Activated CD4-positive, alpha-beta T cell treated with anti-CD3 and anti-CD28 coated beads for 24 hours (primary cell): ENCODE data around the gene ST14.

Source experiments
- DNase-seq, 2 donors: peaks; one replicate each; pipeline ENCODE4 v3.0.0-alpha.2; 2020; ENCODE audit warnings: low read depth in 2 of 2

ST14 gene

DNA sequence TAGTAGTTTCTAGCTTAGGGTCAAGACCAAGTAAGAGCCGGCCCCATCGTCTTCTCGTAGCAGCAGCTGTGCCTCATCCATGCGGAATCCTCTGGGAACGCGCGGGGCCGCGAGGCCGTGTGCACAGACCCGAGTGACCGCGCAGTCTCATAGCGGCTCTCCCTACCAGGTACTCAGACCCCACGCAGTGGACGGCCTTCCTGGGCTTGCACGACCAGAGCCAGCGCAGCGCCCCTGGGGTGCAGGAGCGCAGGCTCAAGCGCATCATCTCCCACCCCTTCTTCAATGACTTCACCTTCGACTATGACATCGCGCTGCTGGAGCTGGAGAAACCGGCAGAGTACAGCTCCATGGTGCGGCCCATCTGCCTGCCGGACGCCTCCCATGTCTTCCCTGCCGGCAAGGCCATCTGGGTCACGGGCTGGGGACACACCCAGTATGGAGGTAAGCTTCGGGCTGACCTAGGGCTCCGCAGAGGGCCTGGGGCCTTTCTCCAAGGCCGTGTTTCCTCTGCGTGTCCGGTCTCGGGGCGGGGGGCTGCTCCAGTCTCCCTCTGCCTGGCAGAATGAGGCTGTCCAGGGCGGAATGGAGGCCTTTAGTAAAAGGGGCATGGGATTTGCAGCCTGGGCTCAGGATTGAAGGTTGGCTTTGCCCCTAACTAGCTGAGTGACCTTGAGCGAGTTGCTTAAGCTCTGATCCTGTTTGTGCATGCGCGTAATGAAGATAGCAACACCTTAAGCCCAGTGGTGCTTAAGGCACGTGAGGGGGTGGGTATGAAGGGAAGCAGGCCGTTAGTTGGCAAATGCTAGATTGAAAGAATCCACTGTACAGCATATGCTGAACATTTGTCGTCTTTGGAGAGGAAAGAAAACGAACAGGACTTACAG lies 48.9 kb downstream of the ST14 start:
- DNase-seq: no peak

DNA sequence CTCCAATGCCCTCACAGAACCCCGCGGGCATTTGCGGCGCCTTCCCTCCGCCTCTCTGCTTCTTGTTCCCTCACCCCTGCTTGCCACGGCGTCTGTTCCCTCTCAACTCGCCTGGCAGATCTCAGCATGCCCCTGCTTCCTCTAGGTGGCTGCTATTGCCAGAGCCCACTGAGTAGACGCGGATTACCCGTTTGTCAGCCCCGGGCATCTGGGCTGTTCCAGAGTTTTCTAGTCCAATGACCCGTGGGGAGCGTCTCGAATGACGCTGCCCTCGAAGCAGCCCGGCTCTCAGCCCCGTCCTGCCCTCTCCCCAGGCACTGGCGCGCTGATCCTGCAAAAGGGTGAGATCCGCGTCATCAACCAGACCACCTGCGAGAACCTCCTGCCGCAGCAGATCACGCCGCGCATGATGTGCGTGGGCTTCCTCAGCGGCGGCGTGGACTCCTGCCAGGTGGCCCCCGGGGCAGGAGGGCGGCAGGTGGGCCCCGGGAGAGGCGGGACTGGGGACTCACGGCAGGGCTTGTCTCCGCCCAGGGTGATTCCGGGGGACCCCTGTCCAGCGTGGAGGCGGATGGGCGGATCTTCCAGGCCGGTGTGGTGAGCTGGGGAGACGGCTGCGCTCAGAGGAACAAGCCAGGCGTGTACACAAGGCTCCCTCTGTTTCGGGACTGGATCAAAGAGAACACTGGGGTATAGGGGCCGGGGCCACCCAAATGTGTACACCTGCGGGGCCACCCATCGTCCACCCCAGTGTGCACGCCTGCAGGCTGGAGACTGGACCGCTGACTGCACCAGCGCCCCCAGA lies 49.7 kb downstream of the ST14 start:
- DNase-seq: no peak

DNA sequence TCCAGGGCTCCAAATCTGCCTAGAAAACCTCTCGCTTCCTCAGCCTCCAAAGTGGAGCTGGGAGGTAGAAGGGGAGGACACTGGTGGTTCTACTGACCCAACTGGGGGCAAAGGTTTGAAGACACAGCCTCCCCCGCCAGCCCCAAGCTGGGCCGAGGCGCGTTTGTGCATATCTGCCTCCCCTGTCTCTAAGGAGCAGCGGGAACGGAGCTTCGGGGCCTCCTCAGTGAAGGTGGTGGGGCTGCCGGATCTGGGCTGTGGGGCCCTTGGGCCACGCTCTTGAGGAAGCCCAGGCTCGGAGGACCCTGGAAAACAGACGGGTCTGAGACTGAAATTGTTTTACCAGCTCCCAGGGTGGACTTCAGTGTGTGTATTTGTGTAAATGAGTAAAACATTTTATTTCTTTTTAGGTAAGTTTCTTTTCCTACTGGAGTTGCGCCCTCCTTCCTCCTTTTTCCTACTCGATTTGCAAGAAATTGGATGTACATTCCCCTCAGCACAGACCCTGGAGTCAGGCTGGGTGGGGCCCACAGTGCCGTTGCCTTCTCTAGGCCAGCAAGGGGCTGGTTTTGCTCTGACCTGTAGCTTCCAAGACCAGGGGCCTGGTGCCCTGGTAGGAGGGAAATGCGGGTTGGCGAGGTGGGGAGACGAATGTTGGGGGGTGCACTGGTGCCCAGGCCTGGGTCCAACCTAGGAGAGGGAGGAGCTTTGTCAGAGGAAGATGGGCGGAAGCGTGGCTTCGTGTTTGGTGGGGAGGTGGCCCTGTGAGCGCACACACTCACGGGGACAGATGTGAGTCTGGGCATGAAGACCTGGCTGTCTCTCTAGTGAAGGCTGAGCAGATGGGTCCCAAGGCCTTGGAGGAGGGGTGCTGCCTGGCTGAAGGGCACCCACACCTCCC lies 50.6 kb downstream of the ST14 start:
- no peak for DNase-seq

- DNase-seq: no peak
Observed at GRCh38 chr11:130211144-130211543, 51.6 kb downstream of the ST14 start.

- no peak for DNase-seq
Observed at GRCh38 chr11:130211781-130212401, 52.3 kb downstream of the ST14 start.

GRCh38 chr11:130212431-130212961 lies 52.9 kb downstream of the ST14 start:
- DNase-seq: no peak

DNA sequence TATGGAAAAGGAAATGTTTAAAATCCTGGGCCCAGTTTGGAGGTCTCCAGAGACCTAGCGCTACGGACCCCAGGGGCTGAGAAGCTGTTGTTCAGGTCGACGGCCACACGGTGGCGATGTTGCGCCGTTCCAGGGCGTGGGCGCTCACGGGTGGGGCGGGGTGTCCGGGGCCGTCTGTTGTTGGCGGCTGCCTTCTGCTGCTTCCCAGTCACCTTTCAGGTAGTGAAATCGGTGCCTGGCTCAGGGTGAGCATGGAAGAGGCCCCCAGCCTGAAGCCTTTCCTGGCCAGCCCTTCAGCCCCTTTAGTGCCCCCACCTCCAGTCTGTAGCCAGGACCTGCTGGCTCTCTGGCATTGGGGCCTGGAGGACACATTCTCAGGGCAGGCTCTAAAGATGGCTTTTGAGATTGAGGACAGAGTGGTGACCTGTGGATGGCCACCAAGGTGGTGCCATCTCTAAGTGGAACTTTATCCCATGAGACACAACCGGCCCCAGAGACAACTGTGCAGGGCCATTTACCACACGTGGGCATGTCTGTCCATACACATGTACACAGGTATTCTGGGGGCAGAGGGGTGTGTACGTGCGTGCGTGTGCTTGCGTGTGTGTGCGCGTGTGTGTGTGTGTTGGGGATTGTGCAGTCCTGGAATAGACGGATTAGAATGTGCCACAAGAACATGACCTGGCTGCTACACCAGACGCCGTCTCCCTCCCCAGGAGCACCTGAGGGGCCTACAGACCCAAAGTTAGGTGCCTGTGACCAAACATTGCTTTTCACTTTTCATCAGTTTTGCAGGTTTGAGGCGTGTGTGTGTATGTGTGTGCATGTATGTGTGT lies 53.8 kb downstream of the ST14 start:
- DNase-seq: peak; percentile 56 to 57

GRCh38 chr11:130213979-130214281 lies 54.3 kb downstream of the ST14 start:
- no peak for DNase-seq

DNA sequence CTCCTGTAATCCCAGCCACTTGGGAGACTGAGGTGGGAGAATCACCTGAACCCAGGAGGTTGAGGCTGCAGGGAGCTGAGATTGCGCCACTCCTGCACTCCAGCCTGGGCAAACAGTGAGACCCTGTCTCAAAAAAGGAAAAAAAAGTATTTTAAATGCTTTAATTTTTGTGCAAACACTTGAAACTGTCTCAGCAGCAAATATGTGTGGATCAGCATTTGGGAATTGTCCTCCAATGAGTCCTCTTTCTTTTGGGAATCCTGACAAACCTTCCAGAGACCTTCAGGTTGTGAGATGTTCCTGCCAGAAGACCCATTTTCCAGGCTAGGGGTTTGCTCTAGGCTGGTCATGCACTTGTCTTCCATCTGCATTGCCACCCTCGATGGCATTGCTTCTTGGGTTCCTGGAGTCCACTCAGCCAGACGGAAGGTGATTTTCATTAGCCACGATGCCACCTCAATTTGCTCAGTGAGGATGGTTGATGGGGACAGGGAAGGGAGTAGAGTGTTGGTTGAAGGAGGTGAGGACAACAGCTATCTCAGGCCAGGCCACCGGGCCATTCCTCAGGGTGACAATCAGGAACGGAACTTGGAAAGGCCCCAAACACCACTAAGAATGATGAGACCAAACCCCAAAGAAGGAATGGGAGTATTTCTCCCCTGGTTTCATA lies 55.4 kb downstream of the ST14 start:
- DNase-seq: no peak

DNA sequence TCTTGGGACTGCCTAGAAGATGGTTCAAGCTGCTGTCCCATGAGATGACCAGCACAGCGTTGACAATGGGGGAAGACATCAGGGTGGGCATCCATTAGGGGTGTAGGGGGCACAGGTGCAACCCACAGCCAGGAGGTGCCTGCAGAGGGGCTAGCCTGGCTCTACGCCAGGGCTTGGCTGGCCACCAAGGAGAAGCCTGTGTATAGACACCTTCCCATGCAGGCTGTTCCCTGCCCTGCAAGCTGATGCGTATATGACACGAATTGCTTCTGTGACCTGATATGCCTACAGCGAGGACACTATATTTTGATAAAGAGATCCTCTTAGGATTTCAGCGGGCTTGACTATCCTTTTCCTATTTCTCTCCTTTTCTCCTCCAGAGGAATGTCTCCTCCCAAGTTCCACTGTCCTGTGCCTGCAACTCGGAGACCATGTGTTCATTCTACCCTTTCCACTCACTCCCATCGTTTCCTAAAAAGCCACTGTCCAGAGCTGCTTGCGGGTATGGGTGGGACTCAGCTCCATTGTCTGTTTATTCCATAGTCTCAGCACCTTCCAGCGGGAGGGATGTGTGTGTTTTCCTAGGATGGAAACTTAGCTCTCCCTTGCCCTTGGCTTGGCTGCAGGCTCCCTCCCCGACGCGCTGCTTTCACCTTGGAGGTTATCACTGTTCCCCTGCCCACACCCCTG lies 56.1 kb downstream of the ST14 start:
- no peak for DNase-seq

- DNase-seq: no peak
Observed at GRCh38 chr11:130216221-130216550, 56.6 kb downstream of the ST14 start.

DNA sequence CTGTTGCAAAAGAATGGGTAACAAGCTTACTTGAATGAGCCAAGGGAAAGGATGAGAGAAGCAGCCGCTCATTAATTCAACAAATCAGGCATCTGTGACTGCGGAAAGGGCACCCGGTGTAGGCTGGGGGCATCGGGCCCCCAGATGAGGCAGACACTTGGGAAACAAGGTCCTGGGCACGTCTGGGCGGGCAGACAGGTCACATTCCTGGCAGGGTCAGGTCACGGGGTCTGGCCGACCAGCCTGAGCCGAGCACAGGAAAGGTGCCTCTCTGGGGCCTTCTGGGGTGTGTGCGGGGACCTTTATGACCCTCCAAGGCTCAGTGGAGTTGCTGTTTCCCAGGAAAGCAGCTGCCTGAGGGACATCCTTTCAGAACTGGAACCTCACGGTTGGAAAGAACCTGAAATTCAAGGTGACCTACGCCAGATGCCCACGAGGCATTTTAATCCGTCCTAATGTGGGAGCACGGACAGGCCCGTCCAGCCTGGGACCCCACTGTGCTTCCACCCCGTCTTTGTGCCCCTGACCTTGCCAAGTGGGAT lies 57.1 kb downstream of the ST14 start:
- no peak for DNase-seq

GRCh38 chr11:130217133-130218031 lies 57.8 kb downstream of the ST14 start:
- no peak for DNase-seq

- DNase-seq: no peak
Observed at GRCh38 chr11:130218501-130219070, 59.0 kb downstream of the ST14 start.

GRCh38 chr11:130219148-130219547 lies 59.6 kb downstream of the ST14 start:
- DNase-seq: no peak

DNA sequence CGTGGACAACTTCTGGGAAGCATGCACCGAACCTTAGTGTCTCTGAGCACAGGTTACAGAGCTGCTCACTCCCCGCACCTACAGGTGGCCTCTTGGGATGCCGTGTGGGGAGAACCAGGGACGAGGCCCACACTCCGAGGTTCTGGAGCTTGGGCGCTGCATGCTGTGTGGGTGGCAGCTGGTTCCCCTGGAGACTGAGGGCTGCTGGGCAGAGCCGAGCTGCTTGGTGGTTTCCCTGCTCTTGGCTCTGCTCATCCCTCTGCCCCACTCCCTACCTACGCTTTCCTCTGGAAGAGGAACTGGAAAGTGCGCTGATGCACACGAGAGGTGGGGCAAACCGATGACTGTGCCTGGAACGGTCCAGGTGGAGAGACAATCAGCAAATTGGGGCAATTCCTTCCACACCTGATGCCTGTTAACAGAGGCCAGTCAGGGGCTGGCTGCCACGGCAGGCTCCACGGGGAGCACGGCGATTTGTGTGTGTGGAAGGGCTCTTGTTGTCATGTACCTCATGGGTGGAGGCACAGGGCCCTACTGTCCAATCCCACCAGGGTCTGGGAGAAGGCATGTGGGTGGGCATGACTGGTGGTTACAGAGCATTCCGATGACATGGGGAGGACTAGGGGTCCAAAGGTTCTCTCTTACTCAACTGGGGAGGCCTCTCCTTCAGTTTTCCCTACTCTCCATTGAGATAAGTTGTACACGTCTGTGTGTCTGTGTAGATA lies 60.9 kb downstream of the ST14 start:
- DNase-seq: no peak
